GM12878 (cell line): Measurements from ENCODE around the gene VEPH1. TPM values are rescaled to one million over a fixed set of nuclear protein-coding genes. Genes with fewer than 3 reads are reported as not detected.
A peak's percentile ranks its signal among the peaks of the same experiment; 100 is the strongest.

ENCODE experiments used
- ATAC-seq: fragments of 200-7000 bp; cut with Tn5 transposase; 3 replicates; pipeline ENCODE4 v1.9.1; 2020; ENCODE audit warnings: mild to moderate bottlenecking, moderate library complexity
- BruUV-seq: library from RNA; stranded (reverse); fragments of 400-500 nt; replicated peaks from 2 replicates; lab custom pipeline; 2021; lab: Mats Ljungman, UMichigan
- CTCF ChIA-PET: fragments of 300-600 bp; sonication (Branson Sonifier 250); formaldehyde crosslinking; extraction: SDS; loops from one replicate; lab custom pipeline; 2021; ENCODE audit warnings: inconsistent platforms; lab: Yijun Ruan, JAX
- POLR2A ChIA-PET: fragments of 350-600 bp; formaldehyde crosslinking; extraction: SDS; loops from one replicate; lab custom pipeline; 2021; ENCODE audit warnings: inconsistent platforms; lab: Charles Lee
- RAD21 ChIA-PET: fragments of 300-600 bp; sonication (Branson Sonifier 250); formaldehyde crosslinking; loops from one replicate; lab custom pipeline; 2023; ENCODE audit warnings: antibody characterized with exemption; ENCODE audit not compliant: unreplicated experiment; lab: Charles Lee
- SMC1A ChIA-PET: fragments of 300-600 bp; sonication (Branson Sonifier 250); formaldehyde crosslinking; loops from one replicate; lab custom pipeline; 2023; ENCODE audit not compliant: unreplicated experiment, uncharacterized antibody; lab: Charles Lee
- DNase-seq: peaks from one replicate; pipeline ENCODE4 v3.0.0-alpha.2; 2011; ENCODE audit warnings: low read depth, low spot score
- FAIRE-seq: peaks from 3 replicates; lab custom pipeline; 2011; peaks lifted over from hg19 to GRCh38; lab: Jason Lieb, UNC
- H2AFZ ChIP-seq: 2 replicates; pipeline ENCODE4 v1.6.0; 2011; ENCODE audit warnings: low read depth, low read length, control low read depth; ENCODE audit not compliant: control insufficient read depth
- H3K27ac ChIP-seq: 2 replicates; pipeline ENCODE4 v1.5.1; 2011; ENCODE audit warnings: control low read depth; ENCODE audit not compliant: control insufficient read depth, insufficient read depth
- H3K27me3 ChIP-seq, 2 experiments: replicated peaks in 1 of 2; 2 replicates each; pipeline versions ENCODE4 v1.6.0 to v1.6.1; 2011; ENCODE audit warnings: low read length in 1 of 2; ENCODE audit not compliant: control insufficient read depth in 2 of 2, insufficient read depth in 2 of 2
- H3K36me3 ChIP-seq, 2 experiments: 2 replicates each; pipeline ENCODE4 v1.5.1; 2011; ENCODE audit warnings: low read length in 1 of 2; ENCODE audit not compliant: control insufficient read depth in 2 of 2, insufficient read depth in 2 of 2
- H3K4me1 ChIP-seq: 2 replicates; pipeline ENCODE4 v1.6.1; 2011; ENCODE audit warnings: mild to moderate bottlenecking, low read length, moderate library complexity, mixed read lengths; ENCODE audit not compliant: control insufficient read depth, insufficient read depth
- H3K4me2 ChIP-seq: 2 replicates; pipeline ENCODE4 v1.6.0; 2011; ENCODE audit warnings: control low read depth; ENCODE audit not compliant: control insufficient read depth, insufficient read depth
- H3K4me3 ChIP-seq: fragments of 200-600 bp; sonication (generic); 2 replicates; pipeline ENCODE4 v1.5.1; 2016
- H3K79me2 ChIP-seq: 2 replicates; pipeline ENCODE4 v1.6.0; 2011; ENCODE audit warnings: low read length; ENCODE audit not compliant: control insufficient read depth, insufficient read depth
- H3K9ac ChIP-seq: 2 replicates; pipeline ENCODE4 v1.8.0; 2011; ENCODE audit warnings: low read length, control low read depth, mixed read lengths; ENCODE audit not compliant: control insufficient read depth, insufficient read depth
- H3K9me3 ChIP-seq: replicated peaks from 3 replicates; pipeline ENCODE4 v1.5.1; 2011; ENCODE audit warnings: mild to moderate bottlenecking, low read length; ENCODE audit not compliant: control insufficient read depth, insufficient read depth
- H4K20me1 ChIP-seq: 2 replicates; pipeline ENCODE4 v1.6.0; 2011; ENCODE audit not compliant: control insufficient read depth, insufficient read depth
- GABPA ChIP-seq: IDR thresholded peaks from 2 replicates; pipeline ENCODE4 v1.6.1; 2014; ENCODE audit warnings: antibody characterized with exemption, low read depth, mild to moderate bottlenecking, inconsistent platforms
- JUND ChIP-seq: IDR thresholded peaks from 2 replicates; pipeline ENCODE4 v1.6.1; 2012; ENCODE audit warnings: low read depth, mild to moderate bottlenecking, low read length, improper control_type of control experiment, moderate library complexity
- LARP7 ChIP-seq: fragments of 450-650 bp; IDR thresholded peaks from 2 replicates; pipeline ENCODE4 v1.6.1; 2017; ENCODE audit warnings: mild to moderate bottlenecking
- SPI1 ChIP-seq: IDR thresholded peaks from 2 replicates; pipeline ENCODE4 v1.6.1; 2011; ENCODE audit warnings: low read depth, mild to moderate bottlenecking, low read length, moderate library complexity, borderline replicate concordance; ENCODE audit not compliant: insufficient read depth
- TCF3 ChIP-seq: IDR thresholded peaks from 2 replicates; pipeline ENCODE4 v1.6.1; 2012; ENCODE audit warnings: low read depth, mild to moderate bottlenecking, low read length, borderline replicate concordance; ENCODE audit not compliant: insufficient read depth
- ZNF384 ChIP-seq: IDR thresholded peaks from 2 replicates; pipeline ENCODE4 v1.6.1; 2012; ENCODE audit warnings: low read depth, mild to moderate bottlenecking, low read length, improper control_type of control experiment, borderline replicate concordance
- WGBS: methylation state at CpG from one replicate; pipeline ENCODE4 v1.1.6; 2016; ENCODE audit warnings: low lambda C conversion rate; ENCODE audit not compliant: insufficient replicate concordance, insufficient coverage; ENCODE audit errors: missing lambda C conversion rate; 5-methylcytosine and 5-hydroxymethylcytosine counted together
- in situ Hi-C: fragments of 300-500 bp; cut with MboI; formaldehyde crosslinking; loops from 9 replicates; pipeline ENCODE4 v1.14.3; 2018; ENCODE audit warnings: mixed read lengths
- intact Hi-C: fragments of 100-400 bp; cut with micrococcal nuclease; formaldehyde crosslinking; loops from one replicate; pipeline ENCODE4 v1.14.2; 2022; ENCODE audit not compliant: unreplicated experiment
- polyA plus RNA-seq, 11 experiments: library from polyadenylated mRNA; depleted of rRNA in 4 of 11; unstranded in 6 of 11; stranded (reverse) in 5 of 11; fragments of >200 nt; fragmentation: Nextera tagmentation in 4 of 11; fragmentation: Illumina TruSeq in 1 of 11; extraction: Ambion mirVana in 4 of 11; extraction: Trizol in 1 of 11; gene quantifications; 1 replicate in 1 of 11; 2 replicates in 10 of 11; pipeline versions ENCODE4 v1.2.1 to v1.2.3, GENCODE V29; 2011 to 2016; ENCODE audit warnings: inconsistent platforms in 2 of 11, missing spikeins in 2 of 11, low read depth in 1 of 11
- total RNA-seq, 4 experiments: library from RNA; depleted of rRNA in 3 of 4; stranded (reverse); fragments of >200 nt in 3 of 4; fragmentation: Illumina TruSeq in 1 of 4; extraction: Trizol in 1 of 4; gene quantifications; 2 replicates each; pipeline versions ENCODE4 v1.2.1 to v1.2.3, GENCODE V29; 2013 to 2021
- TF ChIP-seq, protein P1 (sequence below): fragments of 450-650 bp; IDR thresholded peaks from 2 replicates; pipeline ENCODE4 v1.6.1; 2016; ENCODE audit warnings: mild to moderate bottlenecking, moderate library complexity, borderline replicate concordance
- TF ChIP-seq, protein P2 (sequence below): IDR thresholded peaks from 2 replicates; pipeline ENCODE4 v1.6.1; 2011; ENCODE audit warnings: low read depth, low read length, improper control_type of control experiment, borderline replicate concordance
- TF ChIP-seq, protein P3 (sequence below): IDR thresholded peaks from 2 replicates; pipeline ENCODE4 v1.6.1; 2011; ENCODE audit warnings: mild to moderate bottlenecking, low read depth, low read length, moderate library complexity; ENCODE audit not compliant: insufficient replicate concordance
- TF ChIP-seq, protein P4 (sequence below): fragments of 450-650 bp; IDR thresholded peaks from 2 replicates; pipeline ENCODE4 v1.6.1; 2017; ENCODE audit warnings: borderline replicate concordance
- TF ChIP-seq, protein P5 (sequence below): fragments of 450-650 bp; IDR thresholded peaks from 2 replicates; pipeline ENCODE4 v1.6.1; 2017; ENCODE audit warnings: mild to moderate bottlenecking

The VEPH1 gene
- total and polyA plus RNA-seq, 10 of the 15 experiments (the other 5 are each of a cell fraction or from before 2014, with no cell fraction given), result 0.04 to 0.26 (median 0.17) TPM; not detected in 7

DNA sequence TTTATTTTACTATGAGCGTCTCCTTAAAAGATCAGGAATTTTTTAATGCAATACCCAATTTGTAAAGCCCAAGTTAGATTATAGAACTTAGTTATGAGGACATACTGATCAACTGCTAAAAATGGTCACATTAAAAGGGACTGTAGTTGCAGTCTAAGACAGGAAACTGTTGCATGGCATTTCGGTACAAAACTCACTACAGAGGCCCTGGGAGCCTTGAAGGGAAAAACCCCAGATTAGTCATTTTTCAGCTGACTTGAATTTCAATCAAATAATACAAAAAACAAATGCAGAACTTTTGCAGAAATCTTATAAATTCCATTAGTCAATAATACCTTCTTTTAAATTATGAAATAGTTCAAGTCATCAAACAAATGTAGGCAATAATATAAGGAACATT lies 73.5 kb downstream of the VEPH1 start:
- ChIA-PET CTCF (no interaction called here), POLR2A (no interaction called here), RAD21 (no interaction called here), SMC1A (no interaction called here)
- no peaks in the 10 kb centered on the region for H3K79me2 ChIP-seq
- intact Hi-C loops, result no loop called here
- no peaks in the 10 kb centered on the region for H3K36me3 ChIP-seq
- 19% methylated on average over 2 of the region's 2 CpGs for WGBS
- 0 out of 3 replicates have a peak, but pooled peaks have one; percentile 31 for ATAC-seq
- H3K9me3 ChIP-seq, result no peaks in the 10 kb centered on the region
- no peak overlapping the region for H3K4me3 ChIP-seq
- no TSS peak for BruUV-seq
- no peaks in the 10 kb centered on the region for H3K27me3 ChIP-seq
- no peak overlapping the region for H3K4me2 ChIP-seq
- H3K4me1 ChIP-seq, result no peaks in the 10 kb centered on the region
- H2AFZ ChIP-seq, result no peak overlapping the region
- FAIRE-seq, result no peak
- no peaks in the 10 kb centered on the region for H4K20me1 ChIP-seq
- H3K9ac ChIP-seq, result no peak overlapping the region
- H3K27ac ChIP-seq, result no peak overlapping the region
- in situ Hi-C loops, result no loop called here
- no peak for DNase-seq
- TF ChIP-seq GABPA (no peak), JUND (no peak), SPI1 (no peak), LARP7 (no peak), ZNF384 (no peak), TCF3 (no peak)
- TF ChIP-seq, protein P1, sequence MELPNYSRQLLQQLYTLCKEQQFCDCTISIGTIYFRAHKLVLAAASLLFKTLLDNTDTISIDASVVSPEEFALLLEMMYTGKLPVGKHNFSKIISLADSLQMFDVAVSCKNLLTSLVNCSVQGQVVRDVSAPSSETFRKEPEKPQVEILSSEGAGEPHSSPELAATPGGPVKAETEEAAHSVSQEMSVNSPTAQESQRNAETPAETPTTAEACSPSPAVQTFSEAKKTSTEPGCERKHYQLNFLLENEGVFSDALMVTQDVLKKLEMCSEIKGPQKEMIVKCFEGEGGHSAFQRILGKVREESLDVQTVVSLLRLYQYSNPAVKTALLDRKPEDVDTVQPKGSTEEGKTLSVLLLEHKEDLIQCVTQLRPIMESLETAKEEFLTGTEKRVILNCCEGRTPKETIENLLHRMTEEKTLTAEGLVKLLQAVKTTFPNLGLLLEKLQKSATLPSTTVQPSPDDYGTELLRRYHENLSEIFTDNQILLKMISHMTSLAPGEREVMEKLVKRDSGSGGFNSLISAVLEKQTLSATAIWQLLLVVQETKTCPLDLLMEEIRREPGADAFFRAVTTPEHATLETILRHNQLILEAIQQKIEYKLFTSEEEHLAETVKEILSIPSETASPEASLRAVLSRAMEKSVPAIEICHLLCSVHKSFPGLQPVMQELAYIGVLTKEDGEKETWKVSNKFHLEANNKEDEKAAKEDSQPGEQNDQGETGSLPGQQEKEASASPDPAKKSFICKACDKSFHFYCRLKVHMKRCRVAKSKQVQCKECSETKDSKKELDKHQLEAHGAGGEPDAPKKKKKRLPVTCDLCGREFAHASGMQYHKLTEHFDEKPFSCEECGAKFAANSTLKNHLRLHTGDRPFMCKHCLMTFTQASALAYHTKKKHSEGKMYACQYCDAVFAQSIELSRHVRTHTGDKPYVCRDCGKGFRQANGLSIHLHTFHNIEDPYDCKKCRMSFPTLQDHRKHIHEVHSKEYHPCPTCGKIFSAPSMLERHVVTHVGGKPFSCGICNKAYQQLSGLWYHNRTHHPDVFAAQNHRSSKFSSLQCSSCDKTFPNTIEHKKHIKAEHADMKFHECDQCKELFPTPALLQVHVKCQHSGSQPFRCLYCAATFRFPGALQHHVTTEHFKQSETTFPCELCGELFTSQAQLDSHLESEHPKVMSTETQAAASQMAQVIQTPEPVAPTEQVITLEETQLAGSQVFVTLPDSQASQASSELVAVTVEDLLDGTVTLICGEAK, result no peak
- TF ChIP-seq, protein P2, sequence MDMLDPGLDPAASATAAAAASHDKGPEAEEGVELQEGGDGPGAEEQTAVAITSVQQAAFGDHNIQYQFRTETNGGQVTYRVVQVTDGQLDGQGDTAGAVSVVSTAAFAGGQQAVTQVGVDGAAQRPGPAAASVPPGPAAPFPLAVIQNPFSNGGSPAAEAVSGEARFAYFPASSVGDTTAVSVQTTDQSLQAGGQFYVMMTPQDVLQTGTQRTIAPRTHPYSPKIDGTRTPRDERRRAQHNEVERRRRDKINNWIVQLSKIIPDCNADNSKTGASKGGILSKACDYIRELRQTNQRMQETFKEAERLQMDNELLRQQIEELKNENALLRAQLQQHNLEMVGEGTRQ, result no peak
- TF ChIP-seq, protein P3, sequence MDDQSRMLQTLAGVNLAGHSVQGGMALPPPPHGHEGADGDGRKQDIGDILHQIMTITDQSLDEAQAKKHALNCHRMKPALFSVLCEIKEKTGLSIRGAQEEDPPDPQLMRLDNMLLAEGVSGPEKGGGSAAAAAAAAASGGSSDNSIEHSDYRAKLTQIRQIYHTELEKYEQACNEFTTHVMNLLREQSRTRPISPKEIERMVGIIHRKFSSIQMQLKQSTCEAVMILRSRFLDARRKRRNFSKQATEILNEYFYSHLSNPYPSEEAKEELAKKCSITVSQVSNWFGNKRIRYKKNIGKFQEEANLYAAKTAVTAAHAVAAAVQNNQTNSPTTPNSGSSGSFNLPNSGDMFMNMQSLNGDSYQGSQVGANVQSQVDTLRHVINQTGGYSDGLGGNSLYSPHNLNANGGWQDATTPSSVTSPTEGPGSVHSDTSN, result no peak
- TF ChIP-seq, protein P4, sequence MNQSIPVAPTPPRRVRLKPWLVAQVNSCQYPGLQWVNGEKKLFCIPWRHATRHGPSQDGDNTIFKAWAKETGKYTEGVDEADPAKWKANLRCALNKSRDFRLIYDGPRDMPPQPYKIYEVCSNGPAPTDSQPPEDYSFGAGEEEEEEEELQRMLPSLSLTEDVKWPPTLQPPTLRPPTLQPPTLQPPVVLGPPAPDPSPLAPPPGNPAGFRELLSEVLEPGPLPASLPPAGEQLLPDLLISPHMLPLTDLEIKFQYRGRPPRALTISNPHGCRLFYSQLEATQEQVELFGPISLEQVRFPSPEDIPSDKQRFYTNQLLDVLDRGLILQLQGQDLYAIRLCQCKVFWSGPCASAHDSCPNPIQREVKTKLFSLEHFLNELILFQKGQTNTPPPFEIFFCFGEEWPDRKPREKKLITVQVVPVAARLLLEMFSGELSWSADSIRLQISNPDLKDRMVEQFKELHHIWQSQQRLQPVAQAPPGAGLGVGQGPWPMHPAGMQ, result no peak
- TF ChIP-seq, protein P5, sequence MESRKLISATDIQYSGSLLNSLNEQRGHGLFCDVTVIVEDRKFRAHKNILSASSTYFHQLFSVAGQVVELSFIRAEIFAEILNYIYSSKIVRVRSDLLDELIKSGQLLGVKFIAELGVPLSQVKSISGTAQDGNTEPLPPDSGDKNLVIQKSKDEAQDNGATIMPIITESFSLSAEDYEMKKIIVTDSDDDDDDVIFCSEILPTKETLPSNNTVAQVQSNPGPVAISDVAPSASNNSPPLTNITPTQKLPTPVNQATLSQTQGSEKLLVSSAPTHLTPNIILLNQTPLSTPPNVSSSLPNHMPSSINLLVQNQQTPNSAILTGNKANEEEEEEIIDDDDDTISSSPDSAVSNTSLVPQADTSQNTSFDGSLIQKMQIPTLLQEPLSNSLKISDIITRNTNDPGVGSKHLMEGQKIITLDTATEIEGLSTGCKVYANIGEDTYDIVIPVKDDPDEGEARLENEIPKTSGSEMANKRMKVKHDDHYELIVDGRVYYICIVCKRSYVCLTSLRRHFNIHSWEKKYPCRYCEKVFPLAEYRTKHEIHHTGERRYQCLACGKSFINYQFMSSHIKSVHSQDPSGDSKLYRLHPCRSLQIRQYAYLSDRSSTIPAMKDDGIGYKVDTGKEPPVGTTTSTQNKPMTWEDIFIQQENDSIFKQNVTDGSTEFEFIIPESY, result no peak
- TF ChIP-seq, all 136 proteins: peak for 0
